ENCODE data around the gene CAMKMT. TPM values are rescaled to one million over a fixed set of nuclear protein-coding genes. Genes with fewer than 3 reads are reported as not detected.
"Not testable (repeated sequence)": the region's sequence is repeated elsewhere in the genome, so short reads cannot be mapped to it uniquely, and the experiment has no call there.

The CAMKMT gene
- total RNA-seq, 2 experiments from 2014 or later = 12.9 to 13.3 TPM

DNA sequence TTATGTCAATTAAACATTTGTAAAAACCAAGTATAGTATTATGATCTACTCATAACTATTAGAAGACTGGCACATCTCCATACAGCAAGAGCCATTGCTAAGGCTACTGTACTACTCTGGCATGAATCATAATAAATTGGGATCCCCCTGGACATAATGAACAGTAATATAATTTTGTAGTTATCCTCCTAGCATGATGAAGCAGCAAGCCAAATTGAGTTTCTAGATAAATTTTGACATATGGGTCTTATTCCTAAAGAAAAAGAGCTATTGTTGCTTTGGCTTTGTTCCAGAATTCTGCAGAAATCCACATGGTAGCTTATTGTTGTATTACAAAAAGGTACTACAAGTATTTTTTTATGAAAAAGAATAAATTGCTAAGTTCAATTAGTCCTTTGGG is 204.3 kb downstream of the CAMKMT start:
- ATAC-seq (ENCODE audit: low read depth) (no peak), DNase-seq (no peak)
- Mint-ChIP-seq H3K27ac (no peak overlapping the region), H3K4me3 (no peak overlapping the region), H3K9me3 (no peaks in the 10 kb centered on the region), H3K27me3 (no peaks in the 10 kb centered on the region), H3K36me3 (no peaks in the 10 kb centered on the region), H3K4me1 (peaks cover 14% of the 10 kb centered on the region)
- POLR2A ChIA-PET = no interaction called here

DNA sequence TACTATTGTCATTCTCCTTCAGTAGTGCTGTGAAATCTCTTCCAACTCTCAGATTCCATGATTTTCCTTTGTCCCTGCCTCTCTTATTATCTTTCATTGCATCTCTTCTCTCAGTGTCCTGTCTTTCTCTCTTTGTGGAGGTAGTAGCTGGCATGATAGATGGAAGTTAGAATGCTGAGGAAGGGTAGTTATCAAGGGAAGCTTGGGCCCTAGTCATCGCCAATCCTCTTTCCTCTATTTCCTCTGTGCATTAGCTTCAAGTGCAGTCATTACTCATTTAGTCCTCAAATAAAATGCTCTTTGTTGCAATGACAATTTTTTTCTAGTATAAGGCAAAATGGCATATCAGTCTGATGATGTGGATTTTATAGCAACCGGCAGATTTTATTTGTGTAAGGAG is 207.7 kb downstream of the CAMKMT start:
- ATAC-seq (ENCODE audit: low read depth) = no peak
- no peak for DNase-seq
- no peak overlapping the region for H3K27ac Mint-ChIP-seq
- POLR2A ChIA-PET = no interaction called here
- H3K4me3 Mint-ChIP-seq = no peak overlapping the region
- no peaks in the 10 kb centered on the region for H3K27me3 Mint-ChIP-seq
- no peaks in the 10 kb centered on the region for H3K9me3 Mint-ChIP-seq
- peaks cover 2% of the 10 kb centered on the region for H3K36me3 Mint-ChIP-seq
- peaks cover 16% of the 10 kb centered on the region for H3K4me1 Mint-ChIP-seq

DNA sequence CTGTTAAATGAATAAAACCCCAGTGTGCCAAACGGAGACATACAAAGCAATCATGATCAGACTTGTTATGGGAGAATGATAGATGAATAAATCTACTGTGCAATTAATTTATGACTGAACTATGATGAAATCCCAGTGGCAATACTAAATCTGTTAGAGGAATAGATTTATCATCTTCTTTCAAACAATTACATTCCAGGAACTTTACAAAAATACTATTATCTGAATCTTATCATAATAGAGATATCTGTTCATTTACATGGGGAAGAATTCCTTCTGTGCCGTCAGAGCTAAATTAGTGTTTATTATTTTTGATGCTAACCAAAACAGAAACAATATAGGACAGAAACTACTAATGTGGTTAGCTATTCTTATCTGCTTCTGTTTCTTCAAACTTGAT is 208.5 kb downstream of the CAMKMT start:
- no peak overlapping the region for H3K27ac Mint-ChIP-seq
- H3K9me3 Mint-ChIP-seq = no peaks in the 10 kb centered on the region

DNA sequence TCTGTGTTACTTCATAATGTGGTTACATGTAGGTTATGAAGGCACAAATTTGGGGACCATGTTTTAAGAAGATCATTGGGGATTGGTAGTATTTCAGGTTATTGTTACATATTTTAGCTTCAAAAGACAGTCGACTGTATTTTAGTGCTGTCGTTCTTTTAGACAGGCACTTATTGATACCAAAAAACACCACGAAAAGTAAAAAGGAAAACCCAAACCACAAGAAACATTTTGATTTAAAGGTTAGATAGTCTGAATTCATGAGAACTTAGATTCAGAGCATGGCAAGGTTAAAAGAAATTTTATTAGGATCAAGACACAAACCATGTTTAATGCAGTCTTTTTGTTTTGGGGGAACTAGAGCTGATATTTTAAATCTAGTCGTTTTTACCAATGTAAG is 209.0 kb downstream of the CAMKMT start:
- DNase-seq = no peak
- ATAC-seq (ENCODE audit: low read depth) = no peak
- H3K9me3 Mint-ChIP-seq = no peaks in the 10 kb centered on the region
- peak overlapping the region; percentile 37 for H3K4me3 Mint-ChIP-seq
- POLR2A ChIA-PET = no interaction called here
- no peak overlapping the region for H3K27ac Mint-ChIP-seq
- H3K27me3 Mint-ChIP-seq = no peaks in the 10 kb centered on the region
- H3K36me3 Mint-ChIP-seq = peaks cover 2% of the 10 kb centered on the region
- peaks cover 16% of the 10 kb centered on the region for H3K4me1 Mint-ChIP-seq

More for the DNA sequence above, 208.5 kb downstream of the CAMKMT start:
- POLR2A ChIA-PET = no interaction called here
- Mint-ChIP-seq H3K4me1 (peaks cover 16% of the 10 kb centered on the region), H3K36me3 (peaks cover 2% of the 10 kb centered on the region), H3K27me3 (no peaks in the 10 kb centered on the region), H3K4me3 (no peak overlapping the region)
- DNase-seq (no peak), ATAC-seq (ENCODE audit: low read depth) (no peak)

DNA sequence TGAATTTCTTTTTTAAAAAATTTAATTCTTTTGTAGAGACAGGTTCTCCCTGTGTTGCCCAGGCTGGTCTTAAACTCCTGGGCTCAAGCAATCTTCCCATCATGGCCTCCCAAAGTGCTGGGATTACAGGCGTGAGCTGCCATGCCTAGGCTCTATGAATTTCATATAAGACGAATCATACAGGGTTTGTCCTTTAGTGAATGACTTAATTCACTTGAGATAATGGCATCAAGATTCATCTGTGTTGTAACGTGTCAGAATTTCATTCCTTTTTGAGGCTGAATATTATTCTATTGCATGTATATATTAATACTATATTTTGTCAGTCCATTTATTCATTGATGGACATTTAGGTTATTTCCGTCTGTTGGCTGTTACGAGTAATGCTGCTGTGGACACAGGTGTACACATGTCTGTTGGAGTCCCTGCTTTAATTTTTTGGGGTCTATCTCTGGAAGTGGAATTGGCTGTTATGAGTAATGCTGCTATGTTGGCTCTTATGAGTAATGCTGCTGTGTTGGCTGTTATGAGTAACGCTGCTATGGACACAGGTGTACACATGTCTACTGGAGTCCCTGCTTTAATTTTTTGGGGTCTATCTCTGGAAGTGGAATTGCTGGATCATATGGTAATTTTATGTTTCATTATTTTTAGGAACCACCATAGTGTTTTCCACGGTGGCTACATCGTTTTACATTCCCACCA is 210.6 kb downstream of the CAMKMT start:
- ATAC-seq (ENCODE audit: low read depth) (no peak), DNase-seq (no peak)
- no peaks in the 10 kb centered on the region for H3K9me3 Mint-ChIP-seq
- H3K27me3 Mint-ChIP-seq = no peaks in the 10 kb centered on the region
- peaks cover 2% of the 10 kb centered on the region for H3K36me3 Mint-ChIP-seq
- H3K4me1 Mint-ChIP-seq = peaks cover 20% of the 10 kb centered on the region
- POLR2A ChIA-PET = no interaction called here
- H3K27ac Mint-ChIP-seq = no peak overlapping the region
- no peak overlapping the region for H3K4me3 Mint-ChIP-seq

DNA sequence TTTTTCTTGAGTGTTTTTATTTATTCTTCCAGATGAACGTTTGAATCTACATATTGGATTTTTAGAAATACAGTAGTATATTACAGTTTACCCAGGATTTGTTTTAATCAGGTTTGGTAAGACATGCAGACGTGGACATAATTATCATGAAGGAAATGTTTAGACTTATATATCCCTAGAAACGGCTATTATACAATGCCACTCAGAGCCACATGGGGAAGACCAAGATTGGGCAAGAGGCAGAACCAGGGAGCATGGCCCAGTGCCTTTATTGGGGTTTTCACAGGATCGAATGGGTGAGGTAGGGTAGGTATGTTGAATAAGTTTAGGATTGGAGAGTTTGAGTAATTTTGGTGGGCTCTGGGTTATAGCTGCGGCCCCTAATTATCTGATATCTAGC is 212.2 kb downstream of the CAMKMT start:
- H3K27ac Mint-ChIP-seq = no peak overlapping the region
- POLR2A ChIA-PET = no interaction called here

DNA sequence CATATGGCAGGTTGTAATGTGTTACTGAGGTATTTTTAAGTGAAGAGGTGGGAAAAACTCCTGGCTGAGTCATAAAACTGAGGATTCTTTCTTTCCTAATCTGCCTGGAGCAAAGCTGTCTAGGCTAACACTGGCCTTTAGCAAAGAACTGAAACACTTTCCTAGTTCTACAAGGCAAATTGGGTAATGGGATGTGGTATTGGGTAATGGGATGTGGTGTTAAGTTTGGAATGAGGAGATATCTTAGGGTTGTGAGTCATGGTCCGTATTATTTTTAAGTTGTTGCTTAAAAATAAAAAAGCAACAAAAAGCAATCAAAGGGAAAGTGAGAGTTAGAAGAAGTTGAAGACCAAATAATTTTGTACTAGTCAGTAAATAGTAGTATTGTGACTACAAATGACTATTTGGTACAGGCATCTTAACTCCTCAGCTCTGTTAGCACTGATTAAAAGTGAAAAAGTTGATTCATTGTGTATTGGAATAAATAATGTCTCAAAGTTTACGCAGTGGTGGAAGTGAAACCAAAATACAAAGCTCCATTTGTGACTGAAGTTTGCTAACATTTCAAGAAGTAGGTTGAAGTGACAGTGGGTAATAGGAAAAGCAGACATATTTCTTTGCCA is 216.8 kb downstream of the CAMKMT start:
- Mint-ChIP-seq H3K27me3 (no peaks in the 10 kb centered on the region), H3K4me1 (peaks cover 22% of the 10 kb centered on the region), H3K36me3 (peaks cover 2% of the 10 kb centered on the region), H3K9me3 (no peaks in the 10 kb centered on the region), H3K27ac (peak overlapping the region; percentile 55), H3K4me3 (peak overlapping the region; percentile 71)
- DNase-seq = no peak
- POLR2A ChIA-PET = interaction anchor here (1.1 kb wide), 1 partner anchor 38 kb away, joined by 3 read pairs; no protein-coding TSS in a partner anchor
- peak; percentile 44 for ATAC-seq (ENCODE audit: low read depth)

More for the DNA sequence above, 212.2 kb downstream of the CAMKMT start:
- Mint-ChIP-seq H3K4me1 (peaks cover 27% of the 10 kb centered on the region), H3K36me3 (peaks cover 2% of the 10 kb centered on the region), H3K4me3 (no peak overlapping the region), H3K27me3 (no peaks in the 10 kb centered on the region), H3K9me3 (no peaks in the 10 kb centered on the region)
- ATAC-seq (ENCODE audit: low read depth) (no peak), DNase-seq (no peak)

DNA sequence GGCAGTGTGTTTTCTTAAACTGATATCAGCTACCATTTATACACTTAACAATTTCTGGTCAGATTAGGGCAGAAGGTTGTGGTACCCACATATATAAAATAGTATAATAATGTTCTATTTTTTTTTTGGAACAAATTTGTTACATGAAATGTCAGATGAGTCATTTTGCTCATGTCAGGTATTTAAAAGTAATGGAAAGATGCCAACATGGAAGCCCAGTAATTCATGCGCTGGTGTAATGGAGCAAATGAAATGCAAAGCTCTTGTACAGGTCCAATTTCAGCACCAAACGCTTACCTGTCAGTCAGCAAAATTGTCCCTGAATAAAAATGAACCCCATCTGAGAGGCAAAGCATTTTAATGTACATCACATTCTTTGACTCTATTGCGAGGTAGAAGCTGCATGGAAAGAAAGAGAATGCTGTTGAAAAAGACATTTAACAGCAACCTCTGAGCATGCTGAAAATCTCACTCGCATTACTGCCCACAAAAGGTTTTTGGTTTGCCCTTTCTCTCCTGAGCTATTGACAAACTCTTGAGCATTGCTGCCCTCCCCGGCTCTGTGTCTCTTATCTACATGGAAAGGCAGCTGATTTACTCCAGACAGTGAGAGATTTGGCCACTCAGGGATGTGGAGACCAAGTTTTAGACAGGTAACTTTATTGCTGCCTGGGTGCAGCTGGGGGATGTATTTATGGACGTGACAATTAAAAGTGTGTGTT is 217.5 kb downstream of the CAMKMT start:
- H3K4me1 Mint-ChIP-seq = peaks cover 22% of the 10 kb centered on the region
- POLR2A ChIA-PET = interaction anchor here (1.1 kb wide), 1 partner anchor 37 kb away, joined by 3 read pairs; no protein-coding TSS in a partner anchor
- peaks cover 3% of the 10 kb centered on the region for H3K36me3 Mint-ChIP-seq
- DNase-seq (no peak), ATAC-seq (ENCODE audit: low read depth) (no peak)
- H3K4me3 Mint-ChIP-seq = peak overlapping the region; percentile 71
- H3K27me3 Mint-ChIP-seq = no peaks in the 10 kb centered on the region
- H3K27ac Mint-ChIP-seq = peak overlapping the region; percentile 55
- H3K9me3 Mint-ChIP-seq = no peaks in the 10 kb centered on the region

DNA sequence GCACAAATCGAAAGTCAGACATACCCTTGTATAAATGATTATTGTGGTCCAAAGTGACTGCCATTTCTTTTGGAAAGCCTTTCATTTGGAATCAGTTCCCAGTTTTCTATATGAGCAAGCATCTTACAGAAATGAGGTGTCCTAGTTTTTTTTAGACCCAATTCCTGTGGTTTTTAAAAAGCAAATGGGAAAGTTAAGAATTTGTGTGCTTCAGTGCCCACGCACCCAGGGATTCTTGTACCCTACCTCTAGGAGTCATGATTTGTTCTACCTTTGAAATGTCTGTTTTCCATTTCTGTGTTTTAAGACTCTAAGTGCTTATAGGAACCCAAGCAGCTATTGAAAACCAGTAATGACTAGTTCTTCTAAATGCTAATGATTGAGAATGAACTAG is 218.1 kb downstream of the CAMKMT start:
- Mint-ChIP-seq H3K9me3 (no peaks in the 10 kb centered on the region), H3K36me3 (peaks cover 2% of the 10 kb centered on the region), H3K27ac (no peak overlapping the region), H3K27me3 (no peaks in the 10 kb centered on the region), H3K4me3 (no peak overlapping the region), H3K4me1 (peaks cover 22% of the 10 kb centered on the region)
- POLR2A ChIA-PET = interaction anchor here (1.1 kb wide), 1 partner anchor 37 kb away, joined by 3 read pairs; no protein-coding TSS in a partner anchor
- DNase-seq = no peak
- ATAC-seq (ENCODE audit: low read depth) = no peak

DNA sequence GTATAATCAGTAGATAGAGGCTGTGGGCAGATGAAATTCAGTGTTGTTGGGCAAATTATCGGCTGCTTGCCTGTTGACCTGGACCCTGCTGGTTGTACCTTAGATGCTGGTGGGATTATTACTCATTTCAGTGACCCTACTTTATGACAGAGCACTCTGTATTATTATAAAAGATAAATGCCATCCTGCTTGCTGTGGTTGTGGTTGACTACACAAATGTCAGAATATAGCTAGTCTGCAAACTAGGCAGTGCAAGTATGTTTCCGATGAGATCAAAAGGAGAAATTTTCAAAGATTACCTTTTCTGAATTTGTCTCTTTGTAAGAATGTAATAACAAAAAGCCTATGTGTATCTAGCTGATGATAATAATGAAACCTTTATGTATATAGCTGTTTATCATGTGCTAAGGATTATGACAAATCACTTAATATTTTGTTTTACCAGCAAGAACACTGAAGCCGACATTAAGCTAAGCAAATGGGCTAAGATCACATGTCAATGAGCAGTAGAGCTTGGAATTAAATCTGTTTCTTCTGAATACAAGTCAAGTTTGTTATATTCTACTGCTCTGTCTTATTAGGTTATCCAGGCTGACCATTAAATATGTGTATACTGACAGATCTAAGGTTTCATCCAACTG is 219.2 kb downstream of the CAMKMT start:
- no peak overlapping the region for H3K4me3 Mint-ChIP-seq
- H3K27ac Mint-ChIP-seq = no peak overlapping the region
- peaks cover 30% of the 10 kb centered on the region for H3K4me1 Mint-ChIP-seq
- ATAC-seq (ENCODE audit: low read depth) = peak; percentile 57
- peaks cover 2% of the 10 kb centered on the region for H3K36me3 Mint-ChIP-seq
- H3K27me3 Mint-ChIP-seq = no peaks in the 10 kb centered on the region
- POLR2A ChIA-PET = interaction anchor here (0.8 kb wide), 1 partner anchor 13 kb away, joined by 3 read pairs; no protein-coding TSS in a partner anchor
- no peak for DNase-seq
- no peaks in the 10 kb centered on the region for H3K9me3 Mint-ChIP-seq

DNA sequence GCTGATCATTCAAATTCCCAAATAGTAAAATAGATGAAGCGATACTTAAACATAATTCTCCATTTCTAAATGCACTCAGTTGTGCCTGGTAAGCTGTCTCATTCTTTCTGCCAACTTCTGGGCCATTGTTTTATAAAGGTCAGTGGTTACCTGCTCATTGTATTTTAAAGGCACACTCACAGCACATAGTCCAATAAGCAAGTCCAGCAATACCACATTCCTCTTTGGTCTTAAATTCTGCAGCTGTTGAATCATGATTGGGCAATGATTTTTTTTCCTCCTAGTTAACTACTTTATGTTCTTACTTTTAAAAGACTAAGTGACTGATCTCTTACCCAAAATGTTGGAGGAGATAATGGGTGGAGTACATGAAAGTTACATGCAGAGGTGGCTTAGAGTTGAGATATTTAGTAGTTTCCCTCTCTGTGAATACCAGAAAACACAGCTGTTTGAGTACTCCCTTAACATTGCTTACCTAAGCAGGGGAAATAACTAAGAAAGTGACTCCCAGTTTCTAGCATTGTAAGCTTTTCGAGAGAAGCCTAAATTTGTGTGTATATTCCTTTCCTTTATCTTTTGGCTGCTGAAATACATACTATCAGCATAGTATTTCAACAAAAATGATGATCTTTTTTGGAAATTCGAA is 220.7 kb downstream of the CAMKMT start:
- H3K4me3 Mint-ChIP-seq = no peak overlapping the region
- POLR2A ChIA-PET = no interaction called here
- no peaks in the 10 kb centered on the region for H3K27me3 Mint-ChIP-seq
- no peaks in the 10 kb centered on the region for H3K9me3 Mint-ChIP-seq
- ATAC-seq (ENCODE audit: low read depth) (no peak), DNase-seq (no peak)
- H3K36me3 Mint-ChIP-seq = peaks cover 5% of the 10 kb centered on the region
- no peak overlapping the region for H3K27ac Mint-ChIP-seq
- peaks cover 26% of the 10 kb centered on the region for H3K4me1 Mint-ChIP-seq

DNA sequence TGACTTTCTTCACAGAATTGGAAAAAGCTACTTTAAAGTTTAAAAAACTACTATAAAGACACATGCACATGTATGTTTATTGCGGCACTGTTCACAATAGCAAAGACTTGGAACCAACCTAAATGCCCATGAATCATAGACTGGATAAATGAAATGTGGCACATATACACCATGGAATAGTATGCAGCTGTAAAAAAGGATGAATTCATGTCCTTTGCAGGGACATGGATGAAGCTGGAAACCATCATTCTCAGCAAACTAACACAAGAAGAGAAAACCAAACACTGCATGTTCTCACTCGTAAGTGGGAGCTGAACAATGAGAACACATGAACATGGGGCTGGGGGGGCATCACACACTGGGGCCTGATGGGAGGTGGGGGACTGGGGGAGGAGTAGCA is 233.9 kb downstream of the CAMKMT start:
- H3K36me3 Mint-ChIP-seq; H3K9me3 Mint-ChIP-seq; H3K27me3 Mint-ChIP-seq; ATAC-seq (ENCODE audit: low read depth); H3K4me3 Mint-ChIP-seq; H3K4me1 Mint-ChIP-seq; H3K27ac Mint-ChIP-seq; DNase-seq: not testable (repeated sequence)
- POLR2A ChIA-PET = interaction anchor here (0.6 kb wide), 1 partner anchor 838 kb away, joined by 3 read pairs; no protein-coding TSS in a partner anchor

Data from activated naive CD8-positive, alpha-beta T cell treated with anti-CD3 and anti-CD28 coated beads, Interleukin-2, amount 10 ng/mL, durations not matched to agents 7 days and 5 days (primary cell).